ENCODE data around the gene UTP11. TPM values are rescaled to one million over a fixed set of nuclear protein-coding genes. Genes with fewer than 3 reads are reported as not detected.
"Not testable (repeated sequence)": the region's sequence is repeated elsewhere in the genome, so short reads cannot be mapped to it uniquely, and the experiment has no call there.

The UTP11 gene
- total RNA-seq, 1 experiment from 2014 or later = 53.8 TPM

DNA sequence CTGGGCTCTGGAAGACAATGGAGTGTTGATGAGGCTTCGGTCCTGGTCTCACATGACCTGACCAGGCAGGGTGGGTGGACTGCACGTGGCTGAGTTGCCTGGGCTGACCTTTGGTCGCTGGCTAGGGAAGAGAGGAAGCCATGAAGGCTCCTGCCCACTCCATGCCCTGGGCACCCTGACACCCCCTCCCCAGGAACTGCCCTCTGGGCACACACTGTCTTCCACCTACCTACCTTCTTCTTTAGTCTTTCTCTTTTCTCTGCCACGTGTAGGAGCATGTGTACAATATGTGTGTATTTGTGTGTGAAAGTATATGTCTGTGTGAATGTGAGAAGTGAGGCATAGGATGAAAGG lies 19.0 kb downstream of the UTP11 start:
- CTCF ChIA-PET = no interaction called here
- BruUV-seq (replicated peaks) = no TSS peak
- H3K9me3 ChIP-seq (ENCODE audit: control insufficient read depth, insufficient read depth, low read depth, low read length) = no peaks in the 10 kb centered on the region
- in situ Hi-C loops (cut with HindIII; ENCODE audit: low pct_unique_long_range_greater_than_20kb, low sequenced_read_pairs) (no loop called here), intact Hi-C loops (cut with micrococcal nuclease; ENCODE audit: unreplicated experiment) (no loop called here)
- H3K27me3 ChIP-seq (ENCODE audit: control insufficient read depth, insufficient read depth, low read length) = no peaks in the 10 kb centered on the region
- H3K27ac ChIP-seq (ENCODE audit: low read length) = no peak overlapping the region
- H3K4me3 ChIP-seq (ENCODE audit: low read depth in 2 of 2, low read length in 2 of 2) = no peak overlapping the region
- POLR2A ChIA-PET = no interaction called here
- TF ChIP-seq, protein P1, sequence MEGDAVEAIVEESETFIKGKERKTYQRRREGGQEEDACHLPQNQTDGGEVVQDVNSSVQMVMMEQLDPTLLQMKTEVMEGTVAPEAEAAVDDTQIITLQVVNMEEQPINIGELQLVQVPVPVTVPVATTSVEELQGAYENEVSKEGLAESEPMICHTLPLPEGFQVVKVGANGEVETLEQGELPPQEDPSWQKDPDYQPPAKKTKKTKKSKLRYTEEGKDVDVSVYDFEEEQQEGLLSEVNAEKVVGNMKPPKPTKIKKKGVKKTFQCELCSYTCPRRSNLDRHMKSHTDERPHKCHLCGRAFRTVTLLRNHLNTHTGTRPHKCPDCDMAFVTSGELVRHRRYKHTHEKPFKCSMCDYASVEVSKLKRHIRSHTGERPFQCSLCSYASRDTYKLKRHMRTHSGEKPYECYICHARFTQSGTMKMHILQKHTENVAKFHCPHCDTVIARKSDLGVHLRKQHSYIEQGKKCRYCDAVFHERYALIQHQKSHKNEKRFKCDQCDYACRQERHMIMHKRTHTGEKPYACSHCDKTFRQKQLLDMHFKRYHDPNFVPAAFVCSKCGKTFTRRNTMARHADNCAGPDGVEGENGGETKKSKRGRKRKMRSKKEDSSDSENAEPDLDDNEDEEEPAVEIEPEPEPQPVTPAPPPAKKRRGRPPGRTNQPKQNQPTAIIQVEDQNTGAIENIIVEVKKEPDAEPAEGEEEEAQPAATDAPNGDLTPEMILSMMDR (IDR thresholded peaks at IDR 0.05) = no peak
- TF ChIP-seq SIN3A (IDR thresholded peaks at IDR 0.05; ENCODE audit: borderline replicate concordance, insufficient read depth, low read depth, low read length) = no peak
- TF ChIP-seq, protein P2, sequence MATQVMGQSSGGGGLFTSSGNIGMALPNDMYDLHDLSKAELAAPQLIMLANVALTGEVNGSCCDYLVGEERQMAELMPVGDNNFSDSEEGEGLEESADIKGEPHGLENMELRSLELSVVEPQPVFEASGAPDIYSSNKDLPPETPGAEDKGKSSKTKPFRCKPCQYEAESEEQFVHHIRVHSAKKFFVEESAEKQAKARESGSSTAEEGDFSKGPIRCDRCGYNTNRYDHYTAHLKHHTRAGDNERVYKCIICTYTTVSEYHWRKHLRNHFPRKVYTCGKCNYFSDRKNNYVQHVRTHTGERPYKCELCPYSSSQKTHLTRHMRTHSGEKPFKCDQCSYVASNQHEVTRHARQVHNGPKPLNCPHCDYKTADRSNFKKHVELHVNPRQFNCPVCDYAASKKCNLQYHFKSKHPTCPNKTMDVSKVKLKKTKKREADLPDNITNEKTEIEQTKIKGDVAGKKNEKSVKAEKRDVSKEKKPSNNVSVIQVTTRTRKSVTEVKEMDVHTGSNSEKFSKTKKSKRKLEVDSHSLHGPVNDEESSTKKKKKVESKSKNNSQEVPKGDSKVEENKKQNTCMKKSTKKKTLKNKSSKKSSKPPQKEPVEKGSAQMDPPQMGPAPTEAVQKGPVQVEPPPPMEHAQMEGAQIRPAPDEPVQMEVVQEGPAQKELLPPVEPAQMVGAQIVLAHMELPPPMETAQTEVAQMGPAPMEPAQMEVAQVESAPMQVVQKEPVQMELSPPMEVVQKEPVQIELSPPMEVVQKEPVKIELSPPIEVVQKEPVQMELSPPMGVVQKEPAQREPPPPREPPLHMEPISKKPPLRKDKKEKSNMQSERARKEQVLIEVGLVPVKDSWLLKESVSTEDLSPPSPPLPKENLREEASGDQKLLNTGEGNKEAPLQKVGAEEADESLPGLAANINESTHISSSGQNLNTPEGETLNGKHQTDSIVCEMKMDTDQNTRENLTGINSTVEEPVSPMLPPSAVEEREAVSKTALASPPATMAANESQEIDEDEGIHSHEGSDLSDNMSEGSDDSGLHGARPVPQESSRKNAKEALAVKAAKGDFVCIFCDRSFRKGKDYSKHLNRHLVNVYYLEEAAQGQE (IDR thresholded peaks at IDR 0.05; ENCODE audit: insufficient read depth in 1 of 2, low read depth in 2 of 2, low read length in 1 of 2) = no peak
- no peak for TF ChIP-seq TCF7L2 (IDR thresholded peaks at IDR 0.05; ENCODE audit: low read depth, low read length)
- no peak for TF ChIP-seq POLR2AphosphoS5 (IDR thresholded peaks at IDR 0.05; ENCODE audit: low read depth, low read length)
- DNase-seq (ENCODE audit: low read depth, low spot score) = no peak
- H3K4me1 ChIP-seq (ENCODE audit: control insufficient read depth, insufficient read depth, low read length) = peaks cover 20% of the 10 kb centered on the region
- ATAC-seq = no peak
- H3K36me3 ChIP-seq (ENCODE audit: control insufficient read depth, insufficient read depth, low read length) = no peaks in the 10 kb centered on the region

DNA sequence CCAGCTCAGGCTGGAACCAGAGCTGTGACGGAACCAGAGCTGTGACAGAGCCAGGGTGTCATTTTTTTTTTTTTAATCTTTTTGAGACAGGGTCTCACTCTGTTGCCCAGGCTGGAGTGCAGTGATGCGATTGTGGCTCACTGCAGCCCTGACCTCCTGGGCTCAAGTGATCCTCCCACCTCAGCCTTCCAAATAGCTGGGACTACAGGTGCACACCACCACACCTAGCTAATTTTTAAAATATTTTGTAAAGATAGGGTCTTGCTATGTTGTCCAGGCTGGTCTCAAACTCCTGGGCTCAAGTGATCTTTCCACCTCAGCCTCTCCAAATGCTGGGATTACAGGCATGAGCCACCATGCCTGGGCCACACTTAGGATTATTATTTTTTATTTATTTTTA lies 20.5 kb downstream of the UTP11 start:
- BruUV-seq (replicated peaks); CTCF ChIA-PET; intact Hi-C loops (cut with micrococcal nuclease; ENCODE audit: unreplicated experiment); H3K9me3 ChIP-seq (ENCODE audit: control insufficient read depth, insufficient read depth, low read depth, low read length); DNase-seq (ENCODE audit: low read depth, low spot score); H3K36me3 ChIP-seq (ENCODE audit: control insufficient read depth, insufficient read depth, low read length); H3K4me3 ChIP-seq (ENCODE audit: low read depth in 2 of 2, low read length in 2 of 2); in situ Hi-C loops (cut with HindIII; ENCODE audit: low pct_unique_long_range_greater_than_20kb, low sequenced_read_pairs); ATAC-seq; H3K27me3 ChIP-seq (ENCODE audit: control insufficient read depth, insufficient read depth, low read length); H3K27ac ChIP-seq (ENCODE audit: low read length); POLR2A ChIA-PET: not testable (repeated sequence)
- peaks cover 20% of the 10 kb centered on the region for H3K4me1 ChIP-seq (ENCODE audit: control insufficient read depth, insufficient read depth, low read length)

DNA sequence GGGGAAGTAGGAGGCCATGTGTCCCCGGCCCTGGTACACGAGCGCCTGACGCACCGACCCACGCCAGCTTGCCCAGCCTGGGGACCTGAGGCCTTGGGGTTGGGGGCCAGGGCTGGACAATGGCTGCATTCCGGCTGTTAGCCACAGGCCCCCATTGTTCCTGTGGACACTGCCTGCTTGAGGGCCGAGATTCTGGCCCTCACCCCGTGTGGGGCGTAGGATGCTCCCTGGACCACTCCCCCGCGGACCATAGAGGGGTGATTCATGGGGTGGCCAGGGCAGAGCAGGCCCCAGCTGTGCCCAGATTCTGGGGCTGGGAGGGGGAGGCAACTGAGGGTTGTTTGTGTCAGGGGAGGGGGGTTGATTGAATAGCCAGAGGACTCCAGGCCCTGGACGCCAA lies 22.3 kb downstream of the UTP11 start:
- ChIA-PET POLR2A (no interaction called here), CTCF (no interaction called here)
- in situ Hi-C loops (cut with HindIII; ENCODE audit: low pct_unique_long_range_greater_than_20kb, low sequenced_read_pairs) (no loop called here), intact Hi-C loops (cut with micrococcal nuclease; ENCODE audit: unreplicated experiment) (no loop called here)
- no peaks in the 10 kb centered on the region for H3K9me3 ChIP-seq (ENCODE audit: control insufficient read depth, insufficient read depth, low read depth, low read length)
- no peaks in the 10 kb centered on the region for H3K36me3 ChIP-seq (ENCODE audit: control insufficient read depth, insufficient read depth, low read length)
- peaks cover 10% of the 10 kb centered on the region for H3K4me1 ChIP-seq (ENCODE audit: control insufficient read depth, insufficient read depth, low read length)
- no peak overlapping the region for H3K27ac ChIP-seq (ENCODE audit: low read length)
- ATAC-seq = no peak
- DNase-seq (ENCODE audit: low read depth, low spot score) = no peak
- TF ChIP-seq, protein P1 (IDR thresholded peaks at IDR 0.05) = no peak
- TF ChIP-seq, protein P2 (IDR thresholded peaks at IDR 0.05; ENCODE audit: insufficient read depth in 1 of 2, low read depth in 2 of 2, low read length in 1 of 2) = no peak
- TF ChIP-seq TCF7L2 (IDR thresholded peaks at IDR 0.05; ENCODE audit: low read depth, low read length) (no peak), SIN3A (IDR thresholded peaks at IDR 0.05; ENCODE audit: borderline replicate concordance, insufficient read depth, low read depth, low read length) (no peak), POLR2AphosphoS5 (IDR thresholded peaks at IDR 0.05; ENCODE audit: low read depth, low read length) (no peak)
- no TSS peak for BruUV-seq (replicated peaks)
- no peak overlapping the region for H3K4me3 ChIP-seq (ENCODE audit: low read depth in 2 of 2, low read length in 2 of 2)
- H3K27me3 ChIP-seq (ENCODE audit: control insufficient read depth, insufficient read depth, low read length) = no peaks in the 10 kb centered on the region

All from Panc1 (cell line).